Measurements from ENCODE around the gene CEPT1. TPM values are rescaled to one million over a fixed set of nuclear protein-coding genes. Genes with fewer than 3 reads are reported as not detected.

The CEPT1 gene
- total RNA-seq, 1 donor from 2014 or later = 127 TPM

GRCh38 chr1:111198836-111199235 lies 58.8 kb downstream of the CEPT1 start:
- Mint-ChIP-seq H3K4me3 (ENCODE audit: unreplicated experiment) (no peak overlapping the region), H3K27ac (ENCODE audit: unreplicated experiment) (no peak overlapping the region), H3K9me3 (ENCODE audit: unreplicated experiment) (no peaks in the 10 kb centered on the region), H3K27me3 (ENCODE audit: unreplicated experiment) (peaks cover 18% of the 10 kb centered on the region), H3K4me1 (ENCODE audit: unreplicated experiment) (peaks cover 44% of the 10 kb centered on the region), H3K36me3 (ENCODE audit: low read depth, unreplicated experiment) (peaks cover 11% of the 10 kb centered on the region)
- TF ChIP-seq, protein P1, sequence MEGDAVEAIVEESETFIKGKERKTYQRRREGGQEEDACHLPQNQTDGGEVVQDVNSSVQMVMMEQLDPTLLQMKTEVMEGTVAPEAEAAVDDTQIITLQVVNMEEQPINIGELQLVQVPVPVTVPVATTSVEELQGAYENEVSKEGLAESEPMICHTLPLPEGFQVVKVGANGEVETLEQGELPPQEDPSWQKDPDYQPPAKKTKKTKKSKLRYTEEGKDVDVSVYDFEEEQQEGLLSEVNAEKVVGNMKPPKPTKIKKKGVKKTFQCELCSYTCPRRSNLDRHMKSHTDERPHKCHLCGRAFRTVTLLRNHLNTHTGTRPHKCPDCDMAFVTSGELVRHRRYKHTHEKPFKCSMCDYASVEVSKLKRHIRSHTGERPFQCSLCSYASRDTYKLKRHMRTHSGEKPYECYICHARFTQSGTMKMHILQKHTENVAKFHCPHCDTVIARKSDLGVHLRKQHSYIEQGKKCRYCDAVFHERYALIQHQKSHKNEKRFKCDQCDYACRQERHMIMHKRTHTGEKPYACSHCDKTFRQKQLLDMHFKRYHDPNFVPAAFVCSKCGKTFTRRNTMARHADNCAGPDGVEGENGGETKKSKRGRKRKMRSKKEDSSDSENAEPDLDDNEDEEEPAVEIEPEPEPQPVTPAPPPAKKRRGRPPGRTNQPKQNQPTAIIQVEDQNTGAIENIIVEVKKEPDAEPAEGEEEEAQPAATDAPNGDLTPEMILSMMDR (IDR thresholded peaks at IDR 0.05; ENCODE audit: unreplicated experiment) = no peak
- DNase-seq (ENCODE audit: low spot score) = no peak

DNA sequence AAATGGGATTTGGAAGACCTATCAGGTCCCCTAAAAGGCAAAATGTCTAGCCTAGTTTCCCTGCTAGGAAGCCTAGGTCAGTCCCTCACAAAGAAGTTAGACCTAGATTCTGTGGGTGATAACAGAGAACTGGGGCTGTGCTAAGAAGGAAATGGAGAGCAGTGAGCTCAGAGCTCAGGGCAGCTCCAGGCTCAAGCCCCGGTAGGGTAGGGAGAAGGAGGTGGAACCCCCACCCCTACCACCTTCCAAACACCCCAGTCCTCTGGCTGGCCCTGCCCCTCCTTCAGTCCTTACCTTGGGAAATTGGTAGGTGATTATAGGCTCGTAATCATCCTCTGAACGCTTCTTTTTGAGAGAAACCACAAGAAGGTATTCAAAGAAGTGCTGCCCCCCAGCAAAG lies 59.3 kb downstream of the CEPT1 start:
- H3K4me1 Mint-ChIP-seq (ENCODE audit: unreplicated experiment) = peaks cover 39% of the 10 kb centered on the region
- no peak overlapping the region for H3K27ac Mint-ChIP-seq (ENCODE audit: unreplicated experiment)
- no peak for DNase-seq (ENCODE audit: low spot score)
- H3K36me3 Mint-ChIP-seq (ENCODE audit: low read depth, unreplicated experiment) = peaks cover 11% of the 10 kb centered on the region
- H3K4me3 Mint-ChIP-seq (ENCODE audit: unreplicated experiment) = no peak overlapping the region
- no peaks in the 10 kb centered on the region for H3K9me3 Mint-ChIP-seq (ENCODE audit: unreplicated experiment)
- TF ChIP-seq, protein P1 (IDR thresholded peaks at IDR 0.05; ENCODE audit: unreplicated experiment) = no peak
- peaks cover 18% of the 10 kb centered on the region for H3K27me3 Mint-ChIP-seq (ENCODE audit: unreplicated experiment)

GRCh38 chr1:111199881-111200801 lies 60.1 kb downstream of the CEPT1 start, which contains the start of gene DENND2D:
TSS of gene DENND2D (minus strand) at chr1:111200646. CDS start at chr1:111200459, 187 bp downstream.
- peak within 1 kb of the TSS; percentile 70 for H3K4me3 Mint-ChIP-seq (ENCODE audit: unreplicated experiment)
- TF ChIP-seq, protein P1 (IDR thresholded peaks at IDR 0.05; ENCODE audit: unreplicated experiment) = no peak

GRCh38 chr1:111200802-111201161 lies 60.8 kb downstream of the CEPT1 start:
- Mint-ChIP-seq H3K4me3 (ENCODE audit: unreplicated experiment) (no peak overlapping the region), H3K4me1 (ENCODE audit: unreplicated experiment) (peaks cover 41% of the 10 kb centered on the region), H3K9me3 (ENCODE audit: unreplicated experiment) (no peaks in the 10 kb centered on the region), H3K27ac (ENCODE audit: unreplicated experiment) (no peak overlapping the region), H3K27me3 (ENCODE audit: unreplicated experiment) (peaks cover 22% of the 10 kb centered on the region), H3K36me3 (ENCODE audit: low read depth, unreplicated experiment) (peaks cover 3% of the 10 kb centered on the region)
- TF ChIP-seq, protein P1 (IDR thresholded peaks at IDR 0.05; ENCODE audit: unreplicated experiment) = no peak
- DNase-seq (ENCODE audit: low spot score) = no peak

More at GRCh38 chr1:111199881-111200801, 60.1 kb downstream of the CEPT1 start, which contains the start of gene DENND2D:
- Mint-ChIP-seq H3K27me3 (ENCODE audit: unreplicated experiment) (peaks cover 24% of the 10 kb centered on the region), H3K27ac (ENCODE audit: unreplicated experiment) (no peak within 1 kb of the TSS), H3K36me3 (ENCODE audit: low read depth, unreplicated experiment) (peaks cover 7% of the 10 kb centered on the region), H3K9me3 (ENCODE audit: unreplicated experiment) (no peaks in the 10 kb centered on the region), H3K4me1 (ENCODE audit: unreplicated experiment) (peaks cover 37% of the 10 kb centered on the region)
- DNase-seq (ENCODE audit: low spot score) = no peak
